HG03135 (cell line): ENCODE data around the gene NFIA.
"Not testable (repeated sequence)": the region's sequence is repeated elsewhere in the genome, so short reads cannot be mapped to it uniquely, and the experiment has no call there.

ENCODE experiments used
- ATAC-seq: cut with Tn5 transposase; IDR thresholded peaks from one replicate; pipeline ENCODE4 v1.9.1; 2021; ENCODE audit warnings: mild to moderate bottlenecking, moderate library complexity; ENCODE audit not compliant: unreplicated experiment

The NFIA gene

GRCh38 chr1:61058483-61059245 lies 23.7 kb upstream of the NFIA start:
- ATAC-seq: no peak

- ATAC-seq: not testable (repeated sequence)
Observed at GRCh38 chr1:61061601-61062000, 20.8 kb upstream of the NFIA start.

- no peak for ATAC-seq
Observed at GRCh38 chr1:61064673-61065072, 17.7 kb upstream of the NFIA start.

- no peak for ATAC-seq
Observed at GRCh38 chr1:61067446-61068019, 14.8 kb upstream of the NFIA start.

GRCh38 chr1:61070054-61070453 lies 12.3 kb upstream of the NFIA start:
- no peak for ATAC-seq

- no peak for ATAC-seq
Observed at GRCh38 chr1:61071205-61072130, 10.9 kb upstream of the NFIA start.

GRCh38 chr1:61073871-61074270 lies 8.5 kb upstream of the NFIA start:
- ATAC-seq: no peak

GRCh38 chr1:61075833-61076232 lies 6.5 kb upstream of the NFIA start:
- not testable (repeated sequence) for ATAC-seq

- peak; percentile 72 for ATAC-seq
Observed at GRCh38 chr1:61076728-61077675, 5.4 kb upstream of the NFIA start.

GRCh38 chr1:61077676-61078541 lies 4.5 kb upstream of the NFIA start:
- no peak for ATAC-seq

- no peak for ATAC-seq
Observed at GRCh38 chr1:61078618-61079295, 3.6 kb upstream of the NFIA start.

GRCh38 chr1:61079296-61079897 lies 3.0 kb upstream of the NFIA start:
- ATAC-seq: no peak

GRCh38 chr1:61079898-61080336 lies 2.4 kb upstream of the NFIA start:
- ATAC-seq: no peak

GRCh38 chr1:61080413-61081143 lies 1.8 kb upstream of the NFIA start:
- ATAC-seq: no peak

- no peak for ATAC-seq
Observed at GRCh38 chr1:61081144-61081685, 1.1 kb upstream of the NFIA start.

- no peak for ATAC-seq
Observed at GRCh38 chr1:61081686-61082310, 563 bp upstream of the NFIA start.
